Stimulated activated CD8-positive, alpha-beta memory T cell treated with anti-CD3 and anti-CD28 coated beads, Interleukin-4, amount 100 ng/mL, for 24 hours (primary cell): Measurements from ENCODE around the gene RRBP1.

Experiments used
- DNase-seq: peaks from one replicate; pipeline ENCODE4 v3.0.0-alpha.2; 2020; ENCODE audit warnings: low read depth

Gene RRBP1

DNA sequence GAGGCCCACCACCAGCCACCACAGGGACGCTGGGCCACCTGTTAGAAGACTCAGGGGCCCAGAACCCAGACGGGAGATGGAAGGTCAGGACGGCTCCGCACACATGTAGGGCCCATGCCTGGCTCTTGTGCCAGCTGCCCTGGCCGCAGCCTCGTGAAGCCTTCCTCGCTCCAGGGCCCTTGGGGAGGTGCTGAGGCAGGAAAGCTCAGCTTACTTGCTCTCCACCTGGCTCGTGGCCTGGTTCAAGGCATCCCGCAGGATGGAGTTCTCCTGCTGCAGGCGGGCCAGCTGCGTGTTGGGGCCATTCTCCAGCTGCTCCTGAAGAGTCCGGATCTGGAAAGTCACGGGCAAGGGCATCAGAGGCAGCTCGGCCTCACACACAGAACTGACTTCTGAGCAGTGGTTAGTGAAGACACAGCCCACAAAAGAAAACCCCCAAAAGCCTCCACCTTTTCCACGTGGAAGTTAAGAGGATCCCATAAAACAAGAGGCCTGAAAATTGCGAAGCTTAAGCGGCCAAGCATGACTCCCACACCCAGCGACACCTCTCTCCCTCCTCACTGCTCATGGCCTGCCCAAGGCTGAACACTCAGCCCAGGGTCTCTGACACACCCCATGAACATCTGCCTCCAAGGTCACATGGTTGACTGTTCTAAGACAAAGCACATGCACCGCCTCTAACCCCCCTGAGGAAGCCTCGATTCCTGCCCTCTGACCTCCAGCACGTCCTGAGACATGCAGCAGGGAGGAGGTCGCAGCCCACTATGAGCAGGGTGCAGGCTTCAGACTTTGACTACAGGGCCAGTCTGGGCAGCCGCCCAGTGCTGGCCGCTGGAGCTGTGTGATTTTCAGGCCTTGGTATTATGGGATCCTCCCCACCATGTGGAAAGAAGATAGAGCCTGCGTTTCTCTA is 46.5 kb downstream of the RRBP1 start:
- no peak for DNase-seq

- DNase-seq = no peak
Measured at GRCh38 chr20:17634661-17635331, 47.2 kb downstream of the RRBP1 start.

- DNase-seq = no peak
Measured at GRCh38 chr20:17633850-17634500, 48.1 kb downstream of the RRBP1 start.

DNA sequence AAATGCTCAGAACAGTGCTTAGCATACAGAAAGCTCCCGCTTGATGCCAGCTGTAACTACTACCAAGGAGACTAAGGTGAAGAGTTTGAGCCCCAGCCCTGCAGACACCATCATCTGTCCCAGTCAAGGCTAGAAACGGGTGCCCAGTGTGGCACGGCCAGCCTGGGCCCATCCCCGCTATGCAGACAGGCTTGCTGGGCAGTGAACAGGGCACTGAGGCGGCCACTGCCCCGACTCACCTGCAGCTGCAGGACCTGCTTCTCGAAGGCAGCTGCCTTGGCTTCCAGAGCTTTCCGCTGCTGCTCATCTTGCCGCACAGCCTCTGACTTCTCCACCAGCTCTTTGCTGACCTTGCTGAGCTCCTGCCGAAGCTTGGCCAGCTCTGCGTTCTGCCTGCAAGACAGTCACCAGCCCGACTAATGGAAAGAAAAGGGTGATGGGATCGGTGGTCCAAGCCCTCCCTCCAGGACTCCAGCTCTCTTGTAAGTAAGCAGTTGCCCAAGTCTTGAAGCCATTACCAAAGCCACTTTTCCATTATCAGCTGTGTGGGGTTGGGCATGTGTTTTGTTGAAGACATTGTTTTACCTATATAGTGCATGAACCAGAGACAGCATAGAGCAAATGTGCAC is 48.7 kb downstream of the RRBP1 start:
- DNase-seq = no peak

DNA sequence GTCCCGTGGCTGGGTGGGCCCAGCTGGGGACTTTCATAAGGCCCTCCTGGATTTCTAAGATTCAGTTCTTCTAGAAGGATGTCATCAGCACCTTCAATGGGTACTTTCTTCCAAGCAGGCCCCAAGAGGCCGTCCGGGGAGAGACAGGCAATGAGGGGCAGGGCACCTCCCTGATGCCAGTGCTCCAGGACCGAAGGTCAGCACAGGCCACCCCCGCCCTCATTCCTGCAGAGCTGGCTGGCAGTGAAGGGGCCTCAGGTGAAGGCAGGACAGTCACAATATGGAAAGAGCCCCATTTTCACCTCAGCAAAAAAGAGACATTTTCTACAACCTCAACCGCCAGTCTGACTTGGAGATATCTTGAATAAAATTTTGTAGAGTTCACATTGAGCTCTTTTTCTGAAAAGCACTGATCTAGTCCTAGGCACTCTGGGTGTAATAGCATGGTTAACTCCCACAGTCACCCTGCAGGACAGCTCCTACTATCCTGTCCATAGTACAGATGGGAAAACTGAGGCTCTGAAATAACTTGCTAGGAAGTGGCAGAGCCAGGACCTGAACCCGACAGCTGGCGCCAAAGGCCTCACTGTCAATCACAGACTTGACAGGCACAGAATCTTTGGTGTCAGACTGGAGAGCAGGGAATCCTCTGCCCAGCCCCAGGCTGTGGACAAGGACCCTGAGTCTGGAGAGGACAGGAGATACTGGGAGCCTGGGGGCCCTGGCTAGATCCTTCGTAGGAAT is 50.3 kb downstream of the RRBP1 start:
- DNase-seq = no peak

GRCh38 chr20:17630806-17631195 is 51.2 kb downstream of the RRBP1 start:
- no peak for DNase-seq

DNA sequence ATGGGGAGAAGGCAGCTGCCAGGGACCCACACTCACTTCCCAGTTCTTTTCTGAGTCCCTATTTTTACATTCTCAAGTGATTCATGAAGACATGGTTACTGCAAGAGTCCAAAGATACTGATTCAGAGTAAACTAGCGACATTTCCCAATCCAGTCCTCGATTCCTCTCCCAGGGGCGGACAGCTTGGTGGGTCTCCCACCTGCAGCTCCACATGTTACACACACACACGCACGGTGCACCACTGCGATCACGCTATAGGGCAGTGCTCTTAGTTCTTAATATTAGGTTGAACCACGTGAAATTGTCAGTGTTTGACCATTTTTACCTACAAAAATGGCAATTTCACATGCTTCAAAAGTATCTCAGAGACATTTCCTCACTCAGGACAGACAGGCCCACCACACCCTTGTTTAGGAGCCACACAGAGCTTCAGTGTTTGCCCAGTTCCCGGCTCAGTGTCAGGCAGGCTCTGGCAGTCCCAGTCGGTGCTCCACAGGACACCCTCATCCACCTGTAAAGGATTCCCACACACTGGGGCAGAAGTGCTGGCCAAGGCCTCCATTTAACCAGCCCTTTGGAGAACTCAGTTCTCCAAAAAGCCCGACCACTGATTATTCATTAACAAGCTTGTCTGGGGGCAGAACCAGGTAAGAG is 51.8 kb downstream of the RRBP1 start:
- no peak for DNase-seq

GRCh38 chr20:17629678-17630089 is 52.4 kb downstream of the RRBP1 start:
- DNase-seq = no peak

- no peak for DNase-seq
Measured at GRCh38 chr20:17629025-17629424, 53.0 kb downstream of the RRBP1 start.

GRCh38 chr20:17628101-17628841 is 53.8 kb downstream of the RRBP1 start:
- no peak for DNase-seq

- no peak for DNase-seq
Measured at GRCh38 chr20:17627101-17627955, 54.7 kb downstream of the RRBP1 start.

DNA sequence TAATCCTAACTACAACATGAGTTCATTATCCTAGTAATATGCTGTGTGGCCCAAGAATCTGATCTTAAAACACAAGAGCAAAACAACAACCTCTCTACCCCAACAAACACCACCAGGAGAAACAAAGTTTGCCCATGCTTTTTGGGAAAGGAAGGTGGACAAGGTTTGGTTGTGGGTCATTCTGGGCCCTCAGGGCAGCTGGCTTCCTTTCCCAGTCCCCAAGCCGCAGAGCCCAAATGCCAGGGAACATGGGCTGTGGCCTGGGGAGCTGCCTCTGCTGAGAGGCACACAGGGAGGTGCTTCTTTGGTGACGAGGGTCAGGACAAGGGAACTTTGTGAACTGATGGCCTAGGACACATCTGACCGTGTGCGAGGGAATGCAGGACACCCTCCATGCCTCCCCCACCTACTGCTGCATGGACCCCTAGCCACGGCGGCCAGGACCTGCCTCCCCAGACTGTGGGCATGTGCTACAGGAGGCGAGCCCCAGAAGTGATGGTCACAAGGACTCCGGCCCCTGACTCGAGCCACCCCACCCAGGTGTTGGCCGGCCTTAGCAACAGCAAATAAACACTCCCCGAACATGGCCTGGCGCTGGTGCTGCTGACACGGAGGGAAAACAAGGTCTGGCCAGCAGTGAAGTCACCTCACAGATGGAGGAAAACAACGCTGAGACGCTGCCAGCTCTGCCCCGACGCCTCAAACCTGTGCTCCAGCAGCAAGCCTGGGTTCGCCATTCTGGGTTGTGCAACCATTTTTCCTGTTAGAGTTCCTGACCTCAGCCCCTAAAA is 55.6 kb downstream of the RRBP1 start:
- no peak for DNase-seq

GRCh38 chr20:17625246-17626051 is 56.6 kb downstream of the RRBP1 start:
- DNase-seq = no peak

GRCh38 chr20:17624551-17625245 is 57.3 kb downstream of the RRBP1 start:
- DNase-seq = no peak

DNA sequence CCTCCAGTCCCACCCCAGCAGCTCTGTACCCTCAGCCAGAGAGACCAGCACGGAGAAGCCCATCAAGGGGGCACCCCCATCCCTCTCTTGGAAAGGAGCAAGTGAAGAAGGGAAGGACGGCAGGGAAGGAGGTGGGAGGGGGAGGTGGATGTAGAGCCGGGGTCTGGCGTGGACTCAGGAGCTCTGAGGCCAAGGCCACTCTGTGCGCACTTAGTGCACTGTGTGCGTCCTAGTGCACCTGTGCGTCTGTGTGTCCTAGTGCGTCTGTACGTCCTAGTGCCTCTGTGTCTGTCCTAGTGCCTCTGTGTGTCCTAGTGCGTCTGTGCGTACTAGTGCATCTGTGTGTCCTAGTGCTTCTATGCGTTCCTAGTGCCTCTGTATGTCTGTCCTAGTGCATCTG is 58.0 kb downstream of the RRBP1 start:
- no peak for DNase-seq

DNA sequence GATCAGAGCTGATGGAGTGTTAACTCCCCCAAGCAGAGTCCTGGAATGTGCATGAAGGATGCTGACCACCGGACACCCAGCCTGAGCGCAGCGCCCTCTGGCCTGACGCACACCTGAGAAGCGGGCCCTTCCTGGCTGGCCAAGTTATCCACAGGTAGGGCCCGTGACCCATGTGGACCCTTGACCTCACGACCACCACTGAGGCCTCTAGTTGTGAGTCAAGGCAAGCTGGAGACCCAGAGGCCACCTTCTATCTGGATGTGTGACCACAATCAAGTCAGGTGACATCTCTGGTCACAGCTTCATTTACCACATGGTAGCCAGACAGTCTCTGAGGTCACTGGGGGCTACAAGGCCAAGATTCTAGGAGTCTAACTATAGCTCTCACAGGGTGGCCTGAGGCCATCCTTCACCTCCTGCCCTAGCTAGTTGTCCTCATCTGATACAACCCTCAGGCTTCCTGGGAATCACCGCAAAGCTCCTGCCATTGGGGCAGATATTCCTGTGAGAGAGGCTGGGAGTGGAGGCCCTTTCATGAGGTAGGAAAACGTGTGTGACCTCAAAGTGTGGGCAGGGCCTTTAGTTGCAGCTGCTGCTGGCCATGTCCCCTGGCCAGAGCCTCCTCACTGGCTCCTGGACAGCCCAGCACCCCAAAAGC is 59.1 kb downstream of the RRBP1 start:
- no peak for DNase-seq
